Neural crest cell (in vitro differentiated cells): ENCODE data around the gene CFAP73. TPM values are rescaled to one million over a fixed set of nuclear protein-coding genes. Genes with fewer than 3 reads are reported as not detected.

Experiments used
- DNase-seq: peaks from one replicate; pipeline ENCODE4 v3.0.0; 2021; ENCODE audit warnings: low read depth, mixed read lengths, low spot score
- H3K27ac Mint-ChIP-seq: one replicate; pipeline ENCODE4 v1.8.0; 2021; ENCODE audit warnings: mild to moderate bottlenecking, mixed read lengths; ENCODE audit not compliant: unreplicated experiment
- H3K27me3 Mint-ChIP-seq: 2 replicates; pipeline ENCODE4 v1.8.0; 2021; ENCODE audit warnings: low read depth, mild to moderate bottlenecking, mixed read lengths
- H3K36me3 Mint-ChIP-seq: 2 replicates; pipeline ENCODE4 v1.8.0; 2021; ENCODE audit warnings: low read depth, mild to moderate bottlenecking, mixed read lengths
- H3K4me1 Mint-ChIP-seq: 2 replicates; pipeline ENCODE4 v1.8.0; 2021; ENCODE audit warnings: mixed read lengths
- H3K4me3 Mint-ChIP-seq: one replicate; pipeline ENCODE4 v1.8.0; 2021; ENCODE audit warnings: mild to moderate bottlenecking, mixed read lengths
- H3K9me3 Mint-ChIP-seq: 2 replicates; pipeline ENCODE4 v1.8.0; 2021; ENCODE audit warnings: mixed read lengths
- CTCF ChIP-seq: fragments of 200-600 bp; sonication (generic); conservative IDR thresholded peaks from 2 replicates; pipeline ENCODE4 v1.5.0; 2021; ENCODE audit warnings: antibody characterized with exemption, mild to moderate bottlenecking
- total RNA-seq: library from RNA; stranded (reverse); gene quantifications from 2 replicates; pipeline ENCODE4 v1.2.1, GENCODE V29; 2021

CFAP73 gene
- total RNA-seq, 1 donor from 2014 or later: not detected

DNA sequence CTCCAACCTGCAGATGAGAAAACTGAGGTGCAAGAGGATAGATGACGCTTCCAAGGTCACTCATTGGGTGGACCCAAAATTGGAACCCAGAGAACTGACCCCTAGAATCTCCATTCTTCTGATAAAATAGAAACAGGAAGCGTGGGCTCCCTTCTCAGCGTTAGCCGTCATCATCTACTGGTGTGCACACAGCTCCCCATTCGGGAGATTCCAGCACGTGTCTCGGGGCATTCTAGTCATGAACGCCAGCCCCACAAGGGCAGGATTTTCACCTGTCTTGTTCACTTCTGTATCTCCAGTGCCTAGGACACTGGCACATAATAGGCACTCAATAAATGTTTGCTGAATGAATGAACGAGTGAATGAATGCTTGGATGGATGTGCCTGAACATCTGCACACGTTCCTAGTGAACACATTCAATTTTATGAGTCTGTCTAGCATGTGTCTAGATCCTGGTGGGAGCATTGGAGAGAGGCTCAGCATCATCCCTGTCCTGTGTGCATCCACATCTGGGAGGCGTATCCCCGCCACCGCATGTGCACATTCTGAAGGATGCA is 44.5 kb upstream of the CFAP73 start:
- Mint-ChIP-seq H3K27me3 (peaks cover 47% of the 10 kb centered on the region), H3K9me3 (no peaks in the 10 kb centered on the region), H3K4me3 (no peak overlapping the region), H3K36me3 (no peaks in the 10 kb centered on the region), H3K27ac (no peak overlapping the region), H3K4me1 (no peaks in the 10 kb centered on the region)
- no peak for TF ChIP-seq CTCF
- no peak for DNase-seq

DNA sequence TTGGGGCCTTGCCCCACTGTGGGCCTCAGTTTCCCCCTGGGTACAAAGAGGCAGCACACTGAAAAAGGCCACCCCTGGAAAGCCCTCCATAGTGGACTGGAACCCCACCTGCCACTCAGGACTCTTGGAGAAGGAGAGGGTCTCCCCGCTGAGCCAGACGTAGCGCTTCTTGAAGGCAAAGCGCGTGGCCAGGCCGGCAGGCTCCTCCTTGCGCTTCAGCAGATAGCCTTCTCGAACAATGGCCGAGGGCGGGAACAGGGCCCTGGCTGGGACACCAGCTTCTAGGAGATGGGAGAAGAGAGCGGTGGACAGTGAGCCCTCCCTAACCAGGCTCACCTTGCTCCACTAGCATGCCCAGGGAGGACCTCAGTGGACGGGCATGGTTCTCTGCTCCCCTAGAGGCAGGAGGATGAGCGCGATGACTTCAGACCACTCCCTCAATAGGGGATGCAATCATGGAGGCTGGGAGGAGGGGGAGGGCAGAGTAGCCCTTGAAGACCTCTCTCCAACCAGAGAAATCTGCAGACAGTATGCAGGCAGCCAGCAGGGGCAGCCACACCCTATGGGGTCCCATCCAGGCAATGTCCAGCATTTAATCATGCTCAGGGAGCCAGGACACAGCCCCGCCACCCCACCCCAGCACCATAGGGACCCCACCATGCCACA is 43.8 kb upstream of the CFAP73 start:
- no peaks in the 10 kb centered on the region for H3K9me3 Mint-ChIP-seq
- H3K4me3 Mint-ChIP-seq: no peak overlapping the region
- TF ChIP-seq CTCF: no peak
- H3K27me3 Mint-ChIP-seq: peaks cover 50% of the 10 kb centered on the region
- no peak overlapping the region for H3K27ac Mint-ChIP-seq
- no peaks in the 10 kb centered on the region for H3K4me1 Mint-ChIP-seq
- DNase-seq: no peak
- no peaks in the 10 kb centered on the region for H3K36me3 Mint-ChIP-seq

GRCh38 chr12:113106361-113106760 is 43.2 kb upstream of the CFAP73 start:
- no peak for DNase-seq
- Mint-ChIP-seq H3K9me3 (no peaks in the 10 kb centered on the region), H3K4me1 (no peaks in the 10 kb centered on the region), H3K36me3 (no peaks in the 10 kb centered on the region), H3K27ac (no peak overlapping the region), H3K4me3 (no peak overlapping the region), H3K27me3 (peaks cover 50% of the 10 kb centered on the region)
- TF ChIP-seq CTCF: no peak

GRCh38 chr12:113108308-113108707 is 41.2 kb upstream of the CFAP73 start:
- Mint-ChIP-seq H3K4me1 (no peaks in the 10 kb centered on the region), H3K27ac (no peak overlapping the region), H3K4me3 (no peak overlapping the region), H3K27me3 (peaks cover 45% of the 10 kb centered on the region), H3K9me3 (no peaks in the 10 kb centered on the region), H3K36me3 (no peaks in the 10 kb centered on the region)
- no peak for DNase-seq
- TF ChIP-seq CTCF: no peak

- no peak for DNase-seq
- TF ChIP-seq CTCF: no peak
- peaks cover 36% of the 10 kb centered on the region for H3K27me3 Mint-ChIP-seq
- no peaks in the 10 kb centered on the region for H3K9me3 Mint-ChIP-seq
- H3K4me3 Mint-ChIP-seq: no peak overlapping the region
- H3K4me1 Mint-ChIP-seq: no peaks in the 10 kb centered on the region
- no peaks in the 10 kb centered on the region for H3K36me3 Mint-ChIP-seq
- no peak overlapping the region for H3K27ac Mint-ChIP-seq
Observed at GRCh38 chr12:113109360-113109759, 40.2 kb upstream of the CFAP73 start.
